GM19455 (cell line): Measurements from ENCODE around the gene ZNF692.

ENCODE experiments used
- ATAC-seq: cut with Tn5 transposase; IDR thresholded peaks from one replicate; pipeline ENCODE4 v1.9.1; 2021; ENCODE audit not compliant: unreplicated experiment

The ZNF692 gene

GRCh38 chr1:248881261-248881660, 22.4 kb upstream of the ZNF692 start:
- ATAC-seq: no peak

GRCh38 chr1:248873993-248874533, 15.2 kb upstream of the ZNF692 start:
- ATAC-seq: peak; percentile 60

- ATAC-seq: peak; percentile 85
These were observed 14.6 kb upstream of the ZNF692 start for GRCh38 chr1:248873409-248873992.

DNA sequence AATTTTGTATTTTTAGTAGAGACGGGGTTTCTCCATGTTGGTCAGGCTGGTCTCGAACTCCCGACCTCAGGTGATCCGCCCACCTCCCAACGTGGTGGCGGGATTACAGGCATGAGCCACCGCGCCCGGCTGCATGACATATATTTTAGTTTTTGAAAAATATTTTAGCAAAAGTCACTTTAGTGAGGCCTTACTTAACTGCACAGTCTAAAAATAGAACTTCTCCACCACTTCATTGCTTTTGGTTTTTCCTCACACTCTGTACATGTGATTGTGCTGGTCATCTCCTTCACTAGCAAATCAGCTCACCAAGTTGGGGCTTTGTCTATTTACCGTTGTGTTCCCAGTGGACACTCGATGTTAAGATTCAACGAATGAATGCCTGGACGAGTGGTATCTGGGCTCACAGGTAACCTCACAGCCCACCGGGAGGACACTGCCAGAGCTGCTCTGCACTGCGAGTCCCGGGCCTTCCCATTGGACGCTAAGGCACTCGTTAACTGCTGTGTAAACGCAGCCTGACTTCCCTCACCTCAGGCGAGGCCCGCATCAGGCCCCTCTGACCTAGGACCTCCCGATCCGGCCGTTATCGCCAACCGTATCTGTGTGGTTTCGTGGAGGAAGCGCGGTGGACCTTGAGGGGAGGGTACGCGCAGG, 14.0 kb upstream of the ZNF692 start:
- ATAC-seq: peak; percentile 52

- ATAC-seq: no peak
These were observed 13.0 kb upstream of the ZNF692 start for GRCh38 chr1:248871837-248872401.

GRCh38 chr1:248862998-248863881, 4.4 kb upstream of the ZNF692 start:
- ATAC-seq: peak; percentile 59

GRCh38 chr1:248862695-248862997, 3.8 kb upstream of the ZNF692 start:
- ATAC-seq: peak; percentile 13

- ATAC-seq: no peak
These were observed 2.7 kb upstream of the ZNF692 start for GRCh38 chr1:248861616-248862015.

DNA sequence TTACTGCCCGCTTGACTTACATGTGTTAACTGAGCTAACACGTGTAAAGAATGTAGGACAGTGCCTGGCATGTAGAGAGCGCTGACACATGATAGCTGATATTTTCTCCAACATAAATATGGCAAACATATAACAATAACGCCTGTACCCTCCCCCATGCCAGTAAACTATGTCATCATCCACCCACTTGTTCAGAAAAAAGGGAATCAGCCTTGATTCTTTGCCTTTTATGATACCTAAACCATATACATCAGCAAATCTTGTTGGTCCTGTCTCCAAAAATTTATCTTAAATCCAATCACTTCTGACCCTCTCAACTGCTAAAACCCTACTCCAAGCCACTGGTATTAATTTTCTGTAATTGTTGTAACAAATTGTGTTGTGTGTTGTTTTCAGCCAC, 1.1 kb upstream of the ZNF692 start:
- no peak for ATAC-seq

DNA sequence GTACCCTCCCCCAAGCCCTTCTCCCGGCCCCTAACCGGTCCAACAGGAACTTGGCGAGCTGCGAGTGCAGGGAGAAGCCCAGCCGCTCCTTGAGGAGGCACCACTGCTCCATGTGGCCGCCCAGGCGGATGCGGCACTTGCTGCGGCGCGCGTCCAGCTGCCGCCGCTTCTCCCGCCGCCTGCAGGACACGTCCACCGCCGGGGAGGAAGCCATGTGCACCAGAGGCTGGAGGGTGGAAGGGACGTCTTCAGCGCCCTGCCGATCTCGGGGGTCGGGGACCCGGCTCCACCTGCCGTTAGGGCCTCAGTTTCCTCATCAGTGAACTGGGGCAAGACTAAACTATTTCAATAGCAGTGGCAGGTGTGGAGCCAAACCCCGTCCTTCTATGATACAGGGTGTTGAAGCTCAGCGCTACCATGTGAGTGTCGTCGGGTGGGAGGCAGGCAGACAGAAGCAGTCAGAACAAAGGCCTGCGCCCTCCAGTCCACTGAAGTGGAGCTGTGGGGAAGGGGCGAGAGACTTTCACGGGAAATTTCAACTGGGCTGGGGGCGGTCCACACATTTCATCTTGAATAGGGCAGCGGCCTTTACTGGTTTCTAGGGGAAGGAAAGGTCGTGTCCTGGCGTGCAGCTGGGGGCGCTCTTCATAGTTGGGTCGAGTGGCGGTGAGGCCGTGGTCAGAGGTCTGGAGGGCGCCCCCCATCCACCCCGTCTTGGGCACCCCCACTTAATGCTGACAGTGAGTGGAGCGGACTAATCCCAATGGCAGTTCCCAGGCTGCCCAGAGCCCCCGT, 592 bp downstream of the ZNF692 start:
- ATAC-seq: peak; percentile 38

DNA sequence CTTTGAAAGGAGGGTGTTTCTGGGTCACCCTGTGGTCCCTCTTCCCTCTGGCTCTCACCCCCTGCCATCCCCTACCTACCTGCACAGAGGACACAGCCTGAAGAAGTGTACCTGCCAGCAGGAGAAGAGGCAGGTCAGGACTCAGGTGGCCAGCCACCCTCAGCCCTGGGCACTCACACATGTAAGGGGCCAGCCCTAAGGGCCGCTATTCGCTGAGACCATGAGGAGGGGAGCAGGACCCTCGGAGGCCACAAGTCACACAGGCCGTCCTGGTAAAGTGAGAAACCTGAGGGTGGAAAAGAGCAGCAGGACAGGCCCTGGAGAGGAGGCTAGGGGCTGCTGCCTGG, 1.2 kb downstream of the ZNF692 start:
- ATAC-seq: peak; percentile 7

GRCh38 chr1:248857201-248857600, 1.7 kb downstream of the ZNF692 start:
- ATAC-seq: no peak

GRCh38 chr1:248856176-248856575, 2.7 kb downstream of the ZNF692 start:
- ATAC-seq: no peak

DNA sequence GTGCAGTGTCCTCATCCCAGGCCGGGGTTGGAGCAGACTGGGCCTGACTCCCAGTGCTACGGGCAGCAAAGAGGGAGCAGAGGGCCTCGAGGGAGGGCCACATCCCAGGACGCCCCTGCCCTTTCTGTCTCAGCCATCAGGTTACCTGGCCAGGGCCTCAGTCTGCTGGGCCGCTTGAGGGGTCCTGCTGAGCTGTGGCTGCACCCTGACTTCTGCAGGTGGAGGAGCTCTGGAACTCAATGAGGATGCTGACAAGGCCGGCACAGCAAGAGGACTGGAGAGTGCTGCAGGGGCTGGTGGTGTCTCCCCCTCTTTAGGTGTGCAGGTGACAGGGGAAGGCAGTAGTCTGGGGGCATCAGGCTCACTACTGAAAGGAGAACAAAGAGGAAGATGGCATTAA, 3.3 kb downstream of the ZNF692 start:
- ATAC-seq: no peak

- no peak for ATAC-seq
These were observed 5.1 kb downstream of the ZNF692 start for GRCh38 chr1:248853663-248854375.

GRCh38 chr1:248852481-248853405, 6.1 kb downstream of the ZNF692 start:
- ATAC-seq: no peak

GRCh38 chr1:248851390-248851789, 7.5 kb downstream of the ZNF692 start:
- no peak for ATAC-seq

DNA sequence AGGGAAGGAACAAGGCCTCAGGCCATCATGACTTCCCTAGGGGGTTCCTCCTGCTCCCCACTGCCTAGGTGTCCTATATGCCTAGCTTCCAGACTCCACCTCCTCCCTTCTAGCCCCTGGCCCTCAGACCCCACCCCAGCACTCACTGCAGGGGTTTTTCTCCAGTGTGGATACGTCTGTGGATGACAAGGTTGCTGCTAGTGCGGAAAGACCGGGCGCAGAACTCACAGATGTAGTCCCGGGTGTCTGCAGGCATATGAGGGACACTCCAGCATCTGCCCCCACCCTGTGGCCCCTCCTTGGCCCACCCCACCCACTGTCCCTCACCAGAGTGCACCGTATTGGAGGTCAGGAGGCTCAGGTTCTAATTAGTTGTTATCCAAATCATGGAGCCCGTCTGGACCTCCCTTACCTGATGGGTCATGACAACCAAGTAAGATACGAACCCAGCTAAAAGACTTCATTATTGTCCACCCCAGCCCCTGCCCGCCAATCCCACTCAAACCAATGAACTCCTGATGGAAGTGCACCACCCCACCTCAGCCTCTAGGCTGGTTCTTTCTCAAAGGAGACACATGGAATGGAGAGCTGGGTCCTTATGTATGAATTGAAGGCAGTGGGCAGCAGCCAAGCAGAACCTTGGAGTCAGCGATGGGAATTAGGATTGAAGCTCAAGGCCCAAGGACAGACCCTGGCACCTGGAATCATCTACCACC, 8.2 kb downstream of the ZNF692 start:
- no peak for ATAC-seq

- no peak for ATAC-seq
These were observed 8.8 kb downstream of the ZNF692 start for GRCh38 chr1:248850124-248850523.
